Parathyroid adenoma (tissue), 2 donors: ENCODE measurements around the gene TBATA.

Experiments
- H2AFZ ChIP-seq: fragments of 300-600 bp; sonication (generic); one replicate; pipeline ENCODE4 v1.7.0; 2017; ENCODE audit warnings: antibody characterized with exemption, mild to moderate bottlenecking
- H3K27ac ChIP-seq: fragments of 300-600 bp; sonication (generic); one replicate; pipeline ENCODE4 v1.7.0; 2017
- H3K27me3 ChIP-seq: fragments of 300-600 bp; sonication (generic); one replicate; pipeline ENCODE4 v1.7.0; 2017; ENCODE audit warnings: low read length; ENCODE audit not compliant: control insufficient read depth, insufficient read depth
- H3K36me3 ChIP-seq: fragments of 300-600 bp; sonication (generic); one replicate; pipeline ENCODE4 v1.7.0; 2017; ENCODE audit warnings: low read length; ENCODE audit not compliant: control insufficient read depth, insufficient read depth
- H3K4me1 ChIP-seq: fragments of 300-600 bp; sonication (generic); one replicate; pipeline ENCODE4 v1.7.0; 2017; ENCODE audit warnings: control low read depth
- H3K4me2 ChIP-seq: fragments of 300-600 bp; sonication (generic); one replicate; pipeline ENCODE4 v1.7.0; 2017; ENCODE audit warnings: low read length
- H3K4me3 ChIP-seq: fragments of 300-600 bp; sonication (generic); one replicate; pipeline ENCODE4 v1.7.0; 2017; ENCODE audit warnings: low read depth, low read length
- H3K79me2 ChIP-seq: fragments of 300-600 bp; sonication (generic); one replicate; pipeline ENCODE4 v1.7.0; 2017; ENCODE audit warnings: control low read depth
- H3K9ac ChIP-seq: fragments of 300-600 bp; sonication (generic); one replicate; pipeline ENCODE4 v1.7.0; 2017; ENCODE audit warnings: mild to moderate bottlenecking
- H3K9me3 ChIP-seq: fragments of 300-600 bp; sonication (generic); one replicate; pipeline ENCODE4 v1.7.0; 2017; ENCODE audit warnings: low read length; ENCODE audit not compliant: control insufficient read depth
- TF ChIP-seq, protein P1 (sequence below): fragments of 300-600 bp; sonication (generic); IDR thresholded peaks from one replicate; pipeline ENCODE4 v1.7.0; 2017; ENCODE audit warnings: antibody characterized with exemption, mild to moderate bottlenecking
- donor health status: primary hyperparathyroidism.

TBATA gene

GRCh38 chr10:70751356-70751755 is 33.8 kb downstream of the TBATA start:
- H3K36me3 ChIP-seq: no peaks in the 10 kb centered on the region
- no peak overlapping the region for H2AFZ ChIP-seq
- H3K27ac ChIP-seq: no peak overlapping the region
- no peaks in the 10 kb centered on the region for H3K79me2 ChIP-seq
- no peaks in the 10 kb centered on the region for H3K9me3 ChIP-seq
- no peak overlapping the region for H3K4me3 ChIP-seq
- TF ChIP-seq, protein P1, sequence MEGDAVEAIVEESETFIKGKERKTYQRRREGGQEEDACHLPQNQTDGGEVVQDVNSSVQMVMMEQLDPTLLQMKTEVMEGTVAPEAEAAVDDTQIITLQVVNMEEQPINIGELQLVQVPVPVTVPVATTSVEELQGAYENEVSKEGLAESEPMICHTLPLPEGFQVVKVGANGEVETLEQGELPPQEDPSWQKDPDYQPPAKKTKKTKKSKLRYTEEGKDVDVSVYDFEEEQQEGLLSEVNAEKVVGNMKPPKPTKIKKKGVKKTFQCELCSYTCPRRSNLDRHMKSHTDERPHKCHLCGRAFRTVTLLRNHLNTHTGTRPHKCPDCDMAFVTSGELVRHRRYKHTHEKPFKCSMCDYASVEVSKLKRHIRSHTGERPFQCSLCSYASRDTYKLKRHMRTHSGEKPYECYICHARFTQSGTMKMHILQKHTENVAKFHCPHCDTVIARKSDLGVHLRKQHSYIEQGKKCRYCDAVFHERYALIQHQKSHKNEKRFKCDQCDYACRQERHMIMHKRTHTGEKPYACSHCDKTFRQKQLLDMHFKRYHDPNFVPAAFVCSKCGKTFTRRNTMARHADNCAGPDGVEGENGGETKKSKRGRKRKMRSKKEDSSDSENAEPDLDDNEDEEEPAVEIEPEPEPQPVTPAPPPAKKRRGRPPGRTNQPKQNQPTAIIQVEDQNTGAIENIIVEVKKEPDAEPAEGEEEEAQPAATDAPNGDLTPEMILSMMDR: no peak
- no peaks in the 10 kb centered on the region for H3K4me1 ChIP-seq
- no peak overlapping the region for H3K9ac ChIP-seq
- no peaks in the 10 kb centered on the region for H3K27me3 ChIP-seq
- no peak overlapping the region for H3K4me2 ChIP-seq

DNA sequence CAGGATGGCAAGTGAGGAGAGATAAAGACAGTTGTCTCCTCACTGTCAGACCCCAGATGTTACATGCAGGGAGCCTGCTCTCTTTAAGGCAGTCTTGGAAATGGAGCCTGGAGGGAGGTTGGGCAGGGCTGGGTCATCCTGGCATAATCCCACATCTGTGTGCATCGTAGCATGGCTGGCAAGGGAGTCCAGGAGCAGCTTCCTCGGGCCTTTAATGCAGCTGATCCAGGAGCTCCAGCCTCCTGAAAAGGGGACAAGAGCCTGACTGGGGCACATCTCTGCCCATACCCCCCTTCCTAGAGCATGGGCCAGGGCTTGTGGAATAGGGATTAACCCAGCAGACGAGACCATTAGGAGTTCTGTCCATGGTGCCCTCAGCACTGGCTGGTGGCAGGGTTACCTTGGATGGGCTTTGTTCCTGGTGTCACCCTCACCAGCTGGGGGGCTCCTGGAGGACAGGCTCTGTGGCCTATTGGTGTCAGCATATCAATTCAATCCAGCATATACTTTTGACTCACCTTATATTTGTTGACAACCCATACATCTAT is 34.9 kb downstream of the TBATA start:
- H3K4me2 ChIP-seq: no peak overlapping the region
- H3K79me2 ChIP-seq: no peaks in the 10 kb centered on the region
- no peaks in the 10 kb centered on the region for H3K9me3 ChIP-seq
- no peak overlapping the region for H3K27ac ChIP-seq
- TF ChIP-seq, protein P1: no peak
- no peak overlapping the region for H3K9ac ChIP-seq
- no peaks in the 10 kb centered on the region for H3K27me3 ChIP-seq
- H3K4me1 ChIP-seq: no peaks in the 10 kb centered on the region
- no peak overlapping the region for H3K4me3 ChIP-seq
- H2AFZ ChIP-seq: no peak overlapping the region
- no peaks in the 10 kb centered on the region for H3K36me3 ChIP-seq

GRCh38 chr10:70749756-70750155 is 35.4 kb downstream of the TBATA start:
- Histone ChIP-seq H3K4me1 (no peaks in the 10 kb centered on the region), H3K4me2 (no peak overlapping the region), H3K27me3 (no peaks in the 10 kb centered on the region), H3K27ac (no peak overlapping the region), H2AFZ (no peak overlapping the region), H3K9me3 (no peaks in the 10 kb centered on the region), H3K9ac (no peak overlapping the region), H3K36me3 (no peaks in the 10 kb centered on the region), H3K4me3 (no peak overlapping the region), H3K79me2 (no peaks in the 10 kb centered on the region)
- TF ChIP-seq, protein P1: no peak

GRCh38 chr10:70748801-70749573 is 36.2 kb downstream of the TBATA start:
- no peaks in the 10 kb centered on the region for H3K9me3 ChIP-seq
- H3K4me2 ChIP-seq: no peak overlapping the region
- H3K27ac ChIP-seq: no peak overlapping the region
- TF ChIP-seq, protein P1: no peak
- H3K79me2 ChIP-seq: no peaks in the 10 kb centered on the region
- no peaks in the 10 kb centered on the region for H3K4me1 ChIP-seq
- H3K4me3 ChIP-seq: no peak overlapping the region
- no peaks in the 10 kb centered on the region for H3K27me3 ChIP-seq
- H3K36me3 ChIP-seq: no peaks in the 10 kb centered on the region
- no peak overlapping the region for H2AFZ ChIP-seq
- H3K9ac ChIP-seq: no peak overlapping the region

GRCh38 chr10:70748305-70748704 is 36.9 kb downstream of the TBATA start:
- H3K79me2 ChIP-seq: no peaks in the 10 kb centered on the region
- H3K4me1 ChIP-seq: no peaks in the 10 kb centered on the region
- H3K4me2 ChIP-seq: no peak overlapping the region
- no peaks in the 10 kb centered on the region for H3K36me3 ChIP-seq
- H3K9ac ChIP-seq: no peak overlapping the region
- H3K27me3 ChIP-seq: no peaks in the 10 kb centered on the region
- H3K4me3 ChIP-seq: no peak overlapping the region
- no peaks in the 10 kb centered on the region for H3K9me3 ChIP-seq
- no peak overlapping the region for H2AFZ ChIP-seq
- H3K27ac ChIP-seq: no peak overlapping the region
- TF ChIP-seq, protein P1: no peak
